IMR-90 (cell line): ENCODE results near the gene SWAP70. TPM values are rescaled to one million over a fixed set of nuclear protein-coding genes. Genes with fewer than 3 reads are reported as not detected.
"Not testable (repeated sequence)": the region's sequence is repeated elsewhere in the genome, so short reads cannot be mapped to it uniquely, and the experiment has no call there.

Experiments
- ATAC-seq: fragments of 200-7000 bp; cut with Tn5 transposase; 2 replicates; pipeline ENCODE4 v1.9.1; 2020; ENCODE audit warnings: low read depth, mild to moderate bottlenecking, moderate library complexity
- BruUV-seq: library from RNA; stranded (reverse); fragments of 400-500 nt; replicated peaks from 2 replicates; lab custom pipeline; 2021; lab: Mats Ljungman, UMichigan
- CTCF ChIA-PET: fragments of 300-600 bp; formaldehyde crosslinking; extraction: SDS; loops from one replicate; lab custom pipeline; 2021; ENCODE audit warnings: antibody characterized with exemption; lab: Yijun Ruan, JAX
- POLR2A ChIA-PET: fragments of 300-600 bp; sonication (Branson Sonifier 250); formaldehyde crosslinking; loops from one replicate; lab custom pipeline; 2022; ENCODE audit warnings: antibody characterized with exemption; ENCODE audit not compliant: unreplicated experiment; lab: Charles Lee
- DNase-seq: peaks from one replicate; pipeline ENCODE4 v3.0.0; 2013
- H2AFZ ChIP-seq: replicated peaks from 2 replicates; pipeline ENCODE3; 2013; ENCODE audit warnings: low read length, mild to moderate bottlenecking; ENCODE audit not compliant: poor library complexity
- H2AK5ac ChIP-seq: 2 replicates; pipeline ENCODE4 v1.6.1; 2013; ENCODE audit warnings: low read depth, low read length, inconsistent platforms
- H2AK9ac ChIP-seq: replicated peaks from 2 replicates; pipeline ENCODE3; 2013; ENCODE audit warnings: mild to moderate bottlenecking, low read depth, low read length, moderate library complexity; ENCODE audit not compliant: poor library complexity
- H2BK120ac ChIP-seq: 2 replicates; pipeline ENCODE4 v1.6.1; 2013; ENCODE audit warnings: low read depth, low read length, inconsistent platforms
- H2BK15ac ChIP-seq: 3 replicates; pipeline ENCODE4 v1.6.1; 2013; ENCODE audit warnings: low read depth, low read length, inconsistent platforms
- H2BK20ac ChIP-seq: 2 replicates; pipeline ENCODE4 v1.6.1; 2013; ENCODE audit warnings: low read depth, mild to moderate bottlenecking, inconsistent platforms, low read length, moderate library complexity
- H2BK5ac ChIP-seq: 2 replicates; pipeline ENCODE4 v1.6.1; 2013; ENCODE audit warnings: mild to moderate bottlenecking, low read depth, low read length, inconsistent platforms; ENCODE audit not compliant: poor library complexity, severe bottlenecking
- H3K14ac ChIP-seq: replicated peaks from 2 replicates; pipeline ENCODE4 v1.6.1; 2013; ENCODE audit warnings: low read depth, low read length, inconsistent platforms
- H3K18ac ChIP-seq: 2 replicates; pipeline ENCODE4 v1.6.1; 2013; ENCODE audit warnings: low read depth, low read length, control low read depth
- H3K23ac ChIP-seq: 2 replicates; pipeline ENCODE4 v1.6.1; 2013; ENCODE audit warnings: low read depth, low read length, inconsistent platforms
- H3K27ac ChIP-seq: 2 replicates; pipeline ENCODE4 v1.5.1; 2013; ENCODE audit warnings: mild to moderate bottlenecking, control low read depth, low read length; ENCODE audit not compliant: insufficient read depth
- H3K27me3 ChIP-seq: 2 replicates; pipeline ENCODE4 v1.6.1; 2013; ENCODE audit warnings: low read length; ENCODE audit not compliant: control insufficient read depth, insufficient read depth
- H3K36me3 ChIP-seq: 2 replicates; pipeline ENCODE4 v1.6.1; 2013; ENCODE audit warnings: low read length, mixed read lengths; ENCODE audit not compliant: control insufficient read depth, insufficient read depth
- H3K4ac ChIP-seq: 2 replicates; pipeline ENCODE4 v1.6.1; 2013; ENCODE audit warnings: low read depth, low read length, inconsistent platforms
- H3K4me1 ChIP-seq: 2 replicates; pipeline ENCODE4 v1.6.1; 2013; ENCODE audit warnings: low read length, mixed read lengths; ENCODE audit not compliant: control insufficient read depth, insufficient read depth
- H3K4me2 ChIP-seq: 2 replicates; pipeline ENCODE4 v1.6.1; 2013; ENCODE audit warnings: low read depth, mild to moderate bottlenecking, control low read depth, low read length, moderate library complexity
- H3K4me3 ChIP-seq: 2 replicates; pipeline ENCODE4 v1.5.1; 2013; ENCODE audit warnings: low read depth, mild to moderate bottlenecking, control low read depth, low read length, moderate library complexity; ENCODE audit not compliant: insufficient read depth
- H3K56ac ChIP-seq: 2 replicates; pipeline ENCODE4 v1.6.1; 2013; ENCODE audit warnings: low read length, inconsistent platforms; ENCODE audit not compliant: insufficient read depth; ENCODE audit errors: extremely low read depth
- H3K79me1 ChIP-seq, 2 experiments: 2 replicates each; pipeline ENCODE4 v1.6.1; 2013; ENCODE audit warnings: low read length in 2 of 2, inconsistent platforms in 1 of 2, low read depth in 1 of 2
- H3K9ac ChIP-seq: 2 replicates; pipeline ENCODE4 v1.6.1; 2013; ENCODE audit warnings: low read depth, low read length, control low read depth
- H3K9me1 ChIP-seq: 2 replicates; pipeline ENCODE4 v1.6.1; 2013; ENCODE audit warnings: low read length, inconsistent platforms; ENCODE audit not compliant: insufficient read depth
- H3K9me3 ChIP-seq: 2 replicates; pipeline ENCODE4 v1.6.1; 2013; ENCODE audit warnings: low read length; ENCODE audit not compliant: control insufficient read depth, insufficient read depth
- H4K20me1 ChIP-seq: 2 replicates; pipeline ENCODE4 v1.6.1; 2013; ENCODE audit warnings: low read length, inconsistent platforms; ENCODE audit not compliant: insufficient read depth
- H4K5ac ChIP-seq: 2 replicates; pipeline ENCODE4 v1.6.1; 2013; ENCODE audit warnings: mild to moderate bottlenecking, low read depth, low read length, control low read depth
- H4K8ac ChIP-seq, 2 experiments: 2 replicates each; pipeline ENCODE4 v1.6.1; 2013; ENCODE audit warnings: low read depth in 2 of 2, low read length in 2 of 2, control low read depth in 1 of 2, inconsistent platforms in 1 of 2
- H4K91ac ChIP-seq: 2 replicates; pipeline ENCODE4 v1.6.1; 2013; ENCODE audit warnings: low read depth, low read length, inconsistent platforms; ENCODE audit not compliant: insufficient read depth
- BHLHE40 ChIP-seq: fragments of 150-350 bp; IDR thresholded peaks from 2 replicates; pipeline ENCODE4 v1.6.1; 2016; ENCODE audit warnings: mild to moderate bottlenecking, low read depth, low read length
- CHD1 ChIP-seq: IDR thresholded peaks from 2 replicates; pipeline ENCODE4 v1.6.1; 2012; ENCODE audit warnings: low read depth, low read length, improper control_type of control experiment
- FOS ChIP-seq: fragments of 150-350 bp; IDR thresholded peaks from 2 replicates; pipeline ENCODE4 v1.6.1; 2016; ENCODE audit warnings: low read depth, low read length
- NFE2L2 ChIP-seq: fragments of 150-350 bp; IDR thresholded peaks from 2 replicates; pipeline ENCODE4 v1.6.1; 2016; ENCODE audit warnings: low read depth, mild to moderate bottlenecking, low read length
- POLR2A ChIP-seq: IDR thresholded peaks from 2 replicates; pipeline ENCODE4 v1.6.1; 2012; ENCODE audit warnings: mild to moderate bottlenecking, low read depth, low read length
- RAD21 ChIP-seq: IDR thresholded peaks from 2 replicates; pipeline ENCODE4 v1.6.1; 2012; ENCODE audit warnings: low read length, improper control_type of control experiment
- RCOR1 ChIP-seq: IDR thresholded peaks from 2 replicates; pipeline ENCODE4 v1.6.1; 2012; ENCODE audit warnings: mild to moderate bottlenecking, low read length, improper control_type of control experiment; ENCODE audit not compliant: insufficient replicate concordance
- RFX5 ChIP-seq: IDR thresholded peaks from 2 replicates; pipeline ENCODE4 v1.8.0; 2012; ENCODE audit warnings: low read depth, mild to moderate bottlenecking, low read length, moderate library complexity
- SMC3 ChIP-seq: fragments of 150-350 bp; IDR thresholded peaks from 2 replicates; pipeline ENCODE4 v1.6.1; 2016; ENCODE audit warnings: low read depth, mild to moderate bottlenecking, antibody characterized with exemption, low read length, moderate library complexity
- WGBS, 2 experiments: methylation state at CpG; one replicate each; pipeline versions ENCODE4 v1.1.5 to v1.1.7; 2013; ENCODE audit warnings: missing lambda C conversion rate in 2 of 2; ENCODE audit not compliant: insufficient read length in 1 of 2; ENCODE audit errors: extremely low coverage in 2 of 2; 5-methylcytosine and 5-hydroxymethylcytosine counted together
- dilution Hi-C: fragments of 300-500 bp; cut with HindIII; formaldehyde crosslinking; loops from one replicate; pipeline ENCODE4 v1.14.3; 2018; ENCODE audit warnings: low sequenced_read_pairs; ENCODE audit not compliant: unreplicated experiment
- in situ Hi-C: fragments of 300-500 bp; cut with MboI; formaldehyde crosslinking; loops from 3 replicates; pipeline ENCODE4 v1.14.3; 2019; ENCODE audit warnings: low sequenced_read_pairs, inconsistent platforms, mixed read lengths
- intact Hi-C: fragments of 100-400 bp; cut with micrococcal nuclease; formaldehyde crosslinking; loops from 2 replicates; pipeline ENCODE4 v1.10.0; 2022
- polyA plus RNA-seq, 3 experiments: library from polyadenylated mRNA; depleted of rRNA; stranded (reverse); fragments of >200 nt; gene quantifications; 2 replicates each; pipeline ENCODE4 v1.2.3, GENCODE V29; 2012; ENCODE audit warnings: low replicate concordance in 1 of 3
- total RNA-seq: library from RNA; depleted of rRNA; stranded (reverse); fragments of >200 nt; gene quantifications from 2 replicates; pipeline ENCODE4 v1.2.3, GENCODE V29; 2012
- TF ChIP-seq, protein P1 (sequence below): conservative IDR thresholded peaks from 2 replicates; pipeline ENCODE4 v1.5.1; 2012; ENCODE audit warnings: mild to moderate bottlenecking, low read depth, low read length, improper control_type of control experiment

Gene SWAP70
- total and polyA plus RNA-seq, 2 of the 4 experiments (the other 2 are of a cell fraction) = 15.5 to 19.9 TPM

DNA sequence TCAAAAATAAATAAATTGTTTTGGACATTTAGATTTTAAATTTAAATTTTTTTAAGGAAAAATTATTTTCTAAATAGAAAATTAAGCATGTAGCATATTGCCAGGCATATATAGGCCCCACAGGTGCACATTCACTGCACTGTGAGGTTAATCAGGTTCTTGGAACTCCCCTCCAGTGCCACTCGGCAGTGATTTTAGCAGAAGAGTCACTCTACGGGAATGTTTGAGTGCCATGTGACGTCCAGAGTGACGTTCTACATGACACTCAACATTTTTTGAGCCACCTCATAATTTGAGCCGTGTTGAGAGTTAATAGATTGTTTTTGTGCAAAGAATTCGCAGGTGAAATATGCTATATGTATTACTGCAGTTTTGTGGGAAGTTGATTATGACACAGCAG lies 77.4 kb downstream of the SWAP70 start:
- intact Hi-C loops (no loop called here), in situ Hi-C loops (loop anchor here (10.0 kb wide), 1 partner anchor 126 kb away; no protein-coding TSS in a partner anchor)
- ATAC-seq = no peak

DNA sequence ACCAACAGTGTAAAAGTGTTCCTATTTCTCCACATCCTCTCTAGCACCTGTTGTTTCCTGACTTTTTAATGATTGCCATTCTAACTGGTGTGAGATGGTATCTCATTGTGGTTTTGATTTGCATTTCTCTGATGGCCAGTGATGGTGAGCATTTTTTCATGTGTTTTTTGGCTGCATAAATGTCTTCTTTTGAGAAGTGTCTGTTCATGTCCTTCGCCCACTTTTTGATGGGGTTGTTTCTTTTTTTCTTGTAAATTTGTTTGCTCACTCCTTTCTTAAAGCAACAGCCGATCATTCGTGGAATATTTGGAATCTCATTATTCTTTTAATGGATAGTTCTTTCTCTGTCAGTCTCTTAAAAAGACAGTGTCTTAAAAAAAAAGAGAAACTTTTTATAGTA lies 79.6 kb downstream of the SWAP70 start:
- H2AK9ac ChIP-seq, H3K4ac ChIP-seq, H4K8ac ChIP-seq, ATAC-seq, H3K27ac ChIP-seq, H3K9me1 ChIP-seq, intact Hi-C loops, H3K4me2 ChIP-seq, H3K56ac ChIP-seq, dilution Hi-C loops, H4K91ac ChIP-seq, H3K18ac ChIP-seq, H4K5ac ChIP-seq, H2AK5ac ChIP-seq, H3K27me3 ChIP-seq, H3K4me3 ChIP-seq, H2BK5ac ChIP-seq, H2BK20ac ChIP-seq, H3K14ac ChIP-seq, DNase-seq, H3K23ac ChIP-seq, CTCF ChIA-PET, POLR2A ChIA-PET, H3K9me3 ChIP-seq, H3K9ac ChIP-seq, BruUV-seq, H2AFZ ChIP-seq, H4K20me1 ChIP-seq, H3K4me1 ChIP-seq, H2BK120ac ChIP-seq, H2BK15ac ChIP-seq: not testable (repeated sequence)
- Histone ChIP-seq H3K36me3 (peaks cover 34% of the 10 kb centered on the region), H3K79me1 (peaks cover 6 to 43% of the 10 kb centered on the region in 2 experiments)
- no CpG with 5 or more reads among the region's 3 CpGs for WGBS, 2 experiments
- in situ Hi-C loops = loop anchor here (10.0 kb wide), 1 partner anchor 129 kb away; no protein-coding TSS in a partner anchor

More for the DNA sequence above, 77.4 kb downstream of the SWAP70 start:
- no peak overlapping the region for H3K18ac ChIP-seq
- no CpG with 5 or more reads among the region's 6 CpGs for WGBS, 2 experiments
- H2BK15ac ChIP-seq = no peak overlapping the region
- H4K20me1 ChIP-seq = no peaks in the 10 kb centered on the region
- no peaks in the 10 kb centered on the region for H3K9me3 ChIP-seq
- no TSS peak for BruUV-seq
- H2BK120ac ChIP-seq = no peak overlapping the region
- no peaks in the 10 kb centered on the region for H3K27me3 ChIP-seq
- CTCF ChIA-PET = interaction anchor here (1.0 kb wide), 1 partner anchor 127 kb away, joined by 3 read pairs; no protein-coding TSS in a partner anchor
- no peak overlapping the region for H2BK20ac ChIP-seq
- POLR2A ChIA-PET = no interaction called here
- no peak overlapping the region for H3K27ac ChIP-seq
- no peaks in the 10 kb centered on the region; the same call in 1 of the 2 replicates for H3K4me1 ChIP-seq
- H3K4me2 ChIP-seq = no peak overlapping the region
- no peak overlapping the region for H3K14ac ChIP-seq
- no peak overlapping the region for H4K91ac ChIP-seq
- no peak overlapping the region for H2AK5ac ChIP-seq
- H3K56ac ChIP-seq = no peak overlapping the region
- peaks cover 13% of the 10 kb centered on the region for H3K9me1 ChIP-seq
- no peak overlapping the region for H3K4me3 ChIP-seq
- dilution Hi-C loops = no loop called here
- H2BK5ac ChIP-seq = no peak overlapping the region
- H2AK9ac ChIP-seq = no peak overlapping the region
- DNase-seq = no peak
- peaks cover 38% of the 10 kb centered on the region for H3K36me3 ChIP-seq
- H3K4ac ChIP-seq = no peak overlapping the region
- no peak overlapping the region for H3K23ac ChIP-seq
- no peak overlapping the region for H4K8ac ChIP-seq
- no peak overlapping the region for H2AFZ ChIP-seq
- peaks cover 9 to 44% of the 10 kb centered on the region in 2 experiments for H3K79me1 ChIP-seq
- H4K5ac ChIP-seq = no peak overlapping the region
- no peak overlapping the region for H3K9ac ChIP-seq
- TF ChIP-seq, protein P1, sequence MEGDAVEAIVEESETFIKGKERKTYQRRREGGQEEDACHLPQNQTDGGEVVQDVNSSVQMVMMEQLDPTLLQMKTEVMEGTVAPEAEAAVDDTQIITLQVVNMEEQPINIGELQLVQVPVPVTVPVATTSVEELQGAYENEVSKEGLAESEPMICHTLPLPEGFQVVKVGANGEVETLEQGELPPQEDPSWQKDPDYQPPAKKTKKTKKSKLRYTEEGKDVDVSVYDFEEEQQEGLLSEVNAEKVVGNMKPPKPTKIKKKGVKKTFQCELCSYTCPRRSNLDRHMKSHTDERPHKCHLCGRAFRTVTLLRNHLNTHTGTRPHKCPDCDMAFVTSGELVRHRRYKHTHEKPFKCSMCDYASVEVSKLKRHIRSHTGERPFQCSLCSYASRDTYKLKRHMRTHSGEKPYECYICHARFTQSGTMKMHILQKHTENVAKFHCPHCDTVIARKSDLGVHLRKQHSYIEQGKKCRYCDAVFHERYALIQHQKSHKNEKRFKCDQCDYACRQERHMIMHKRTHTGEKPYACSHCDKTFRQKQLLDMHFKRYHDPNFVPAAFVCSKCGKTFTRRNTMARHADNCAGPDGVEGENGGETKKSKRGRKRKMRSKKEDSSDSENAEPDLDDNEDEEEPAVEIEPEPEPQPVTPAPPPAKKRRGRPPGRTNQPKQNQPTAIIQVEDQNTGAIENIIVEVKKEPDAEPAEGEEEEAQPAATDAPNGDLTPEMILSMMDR = no peak
- no peak for TF ChIP-seq RAD21
- TF ChIP-seq NFE2L2 = no peak
- TF ChIP-seq POLR2A = no peak
- TF ChIP-seq RFX5 = no peak
- TF ChIP-seq RCOR1 = no peak
- TF ChIP-seq CHD1 = no peak
- no peak for TF ChIP-seq BHLHE40
- no peak for TF ChIP-seq SMC3
- no peak for TF ChIP-seq FOS
